ENCODE measurements around the gene TUBB4B. TPM values are rescaled to one million over a fixed set of nuclear protein-coding genes. Genes with fewer than 3 reads are reported as not detected.

TUBB4B gene
- total RNA-seq, 1 donor from 2014 or later = 148 TPM

DNA sequence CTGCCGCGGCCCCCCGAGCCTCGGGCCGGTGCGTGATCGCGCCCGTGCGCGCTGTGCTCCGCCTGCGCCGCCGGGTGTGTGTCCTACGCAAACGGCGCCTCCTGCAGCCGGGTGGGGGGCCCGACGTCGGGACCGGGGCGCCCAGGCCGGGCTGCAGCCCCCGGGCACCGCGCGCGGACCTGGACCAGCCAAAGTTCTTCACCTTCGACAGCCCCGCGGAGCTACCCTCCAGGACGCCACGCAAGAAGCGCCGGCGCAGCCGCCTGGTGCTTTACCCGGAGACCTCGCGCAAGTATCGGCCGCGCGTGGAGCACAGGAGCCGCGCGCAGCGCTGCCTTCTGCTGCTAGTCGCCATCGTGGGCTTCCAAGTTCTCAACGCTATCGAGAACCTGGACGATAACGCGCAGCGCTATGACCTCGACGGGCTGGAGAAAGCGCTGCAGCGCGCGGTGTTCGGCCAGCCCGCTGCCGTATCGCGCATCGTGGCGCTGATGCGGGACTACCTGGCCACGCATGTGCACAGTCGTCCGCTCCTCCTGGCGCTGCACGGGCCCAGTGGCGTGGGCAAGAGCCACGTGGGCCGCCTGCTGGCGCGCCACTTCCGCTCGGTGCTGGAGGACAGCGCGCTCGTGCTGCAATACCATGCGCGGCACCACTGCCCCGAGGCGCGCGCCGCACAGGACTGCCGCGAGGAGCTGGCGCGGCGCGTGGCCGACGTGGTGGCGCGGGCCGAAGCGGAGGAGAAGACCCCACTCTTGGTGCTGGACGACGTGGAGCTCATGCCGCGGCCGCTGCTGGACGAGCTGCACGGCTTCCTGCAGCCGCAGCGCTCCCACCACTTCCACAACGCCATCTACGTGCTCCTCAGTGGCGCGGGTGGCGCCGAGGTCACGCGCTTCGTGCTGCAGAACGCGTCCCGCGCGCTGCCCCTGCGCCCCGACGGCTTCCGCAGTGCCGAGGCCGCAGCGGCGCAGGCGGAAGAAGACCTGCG is 37.9 kb downstream of the TUBB4B start:
- no peak overlapping the region for H3K27ac Mint-ChIP-seq
- no peak overlapping the region for H3K4me3 Mint-ChIP-seq
- no peaks in the 10 kb centered on the region for H3K36me3 Mint-ChIP-seq
- H3K9me3 Mint-ChIP-seq = no peaks in the 10 kb centered on the region
- TF ChIP-seq, protein P1, sequence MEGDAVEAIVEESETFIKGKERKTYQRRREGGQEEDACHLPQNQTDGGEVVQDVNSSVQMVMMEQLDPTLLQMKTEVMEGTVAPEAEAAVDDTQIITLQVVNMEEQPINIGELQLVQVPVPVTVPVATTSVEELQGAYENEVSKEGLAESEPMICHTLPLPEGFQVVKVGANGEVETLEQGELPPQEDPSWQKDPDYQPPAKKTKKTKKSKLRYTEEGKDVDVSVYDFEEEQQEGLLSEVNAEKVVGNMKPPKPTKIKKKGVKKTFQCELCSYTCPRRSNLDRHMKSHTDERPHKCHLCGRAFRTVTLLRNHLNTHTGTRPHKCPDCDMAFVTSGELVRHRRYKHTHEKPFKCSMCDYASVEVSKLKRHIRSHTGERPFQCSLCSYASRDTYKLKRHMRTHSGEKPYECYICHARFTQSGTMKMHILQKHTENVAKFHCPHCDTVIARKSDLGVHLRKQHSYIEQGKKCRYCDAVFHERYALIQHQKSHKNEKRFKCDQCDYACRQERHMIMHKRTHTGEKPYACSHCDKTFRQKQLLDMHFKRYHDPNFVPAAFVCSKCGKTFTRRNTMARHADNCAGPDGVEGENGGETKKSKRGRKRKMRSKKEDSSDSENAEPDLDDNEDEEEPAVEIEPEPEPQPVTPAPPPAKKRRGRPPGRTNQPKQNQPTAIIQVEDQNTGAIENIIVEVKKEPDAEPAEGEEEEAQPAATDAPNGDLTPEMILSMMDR (IDR thresholded peaks at IDR 0.05; ENCODE audit: unreplicated experiment) = no peak
- peaks cover 19% of the 10 kb centered on the region for H3K27me3 Mint-ChIP-seq (ENCODE audit: low read depth)
- peaks cover 27% of the 10 kb centered on the region for H3K4me1 Mint-ChIP-seq
- DNase-seq (ENCODE audit: low spot score in 2 of 2, unreplicated experiment in 2 of 2) = peak in 1 of 2 experiments; percentile 37

DNA sequence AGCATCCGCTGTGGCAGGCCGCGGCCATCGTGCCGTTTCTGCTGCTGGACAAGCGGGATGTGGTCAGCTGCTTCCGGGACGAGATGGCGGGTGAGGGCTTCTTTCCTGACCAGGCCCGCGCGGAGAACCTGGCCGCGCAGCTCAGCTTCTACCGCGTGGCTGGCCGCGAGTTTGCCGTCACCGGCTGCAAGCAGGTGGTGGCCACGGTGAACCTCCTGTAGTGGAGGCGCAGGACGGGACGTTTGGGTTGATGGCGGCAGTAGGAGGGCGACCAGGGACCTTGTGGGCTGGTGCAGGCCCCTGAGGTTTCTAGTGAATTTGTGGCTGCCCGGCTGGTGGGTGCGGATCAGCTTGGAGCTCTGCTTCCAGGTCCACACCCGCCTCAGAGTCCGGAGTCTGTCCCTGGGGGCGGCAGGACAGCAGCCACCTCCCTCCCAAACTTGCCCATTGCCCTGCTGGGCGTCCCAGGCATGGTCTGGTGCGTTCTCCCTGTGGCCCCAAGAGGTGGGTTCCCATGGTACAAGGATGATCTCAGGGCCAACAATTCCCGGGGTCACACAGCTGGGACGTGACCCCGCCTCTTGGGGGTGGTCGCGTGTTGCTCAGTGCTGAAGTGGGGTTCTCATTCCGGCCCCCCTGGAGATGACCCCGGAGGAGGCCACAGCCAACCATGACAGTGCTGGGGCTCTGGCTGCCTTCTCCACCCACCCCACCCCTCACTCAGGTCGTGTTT is 38.8 kb downstream of the TUBB4B start:
- no peaks in the 10 kb centered on the region for H3K9me3 Mint-ChIP-seq
- peaks cover 23% of the 10 kb centered on the region for H3K4me1 Mint-ChIP-seq
- no peak overlapping the region for H3K27ac Mint-ChIP-seq
- H3K4me3 Mint-ChIP-seq = peak overlapping the region; percentile 10
- TF ChIP-seq, protein P1 (IDR thresholded peaks at IDR 0.05; ENCODE audit: unreplicated experiment) = no peak
- H3K27me3 Mint-ChIP-seq (ENCODE audit: low read depth) = peaks cover 19% of the 10 kb centered on the region
- H3K36me3 Mint-ChIP-seq = no peaks in the 10 kb centered on the region
- peak in 1 of 2 experiments; percentile 34 for DNase-seq (ENCODE audit: low spot score in 2 of 2, unreplicated experiment in 2 of 2)

DNA sequence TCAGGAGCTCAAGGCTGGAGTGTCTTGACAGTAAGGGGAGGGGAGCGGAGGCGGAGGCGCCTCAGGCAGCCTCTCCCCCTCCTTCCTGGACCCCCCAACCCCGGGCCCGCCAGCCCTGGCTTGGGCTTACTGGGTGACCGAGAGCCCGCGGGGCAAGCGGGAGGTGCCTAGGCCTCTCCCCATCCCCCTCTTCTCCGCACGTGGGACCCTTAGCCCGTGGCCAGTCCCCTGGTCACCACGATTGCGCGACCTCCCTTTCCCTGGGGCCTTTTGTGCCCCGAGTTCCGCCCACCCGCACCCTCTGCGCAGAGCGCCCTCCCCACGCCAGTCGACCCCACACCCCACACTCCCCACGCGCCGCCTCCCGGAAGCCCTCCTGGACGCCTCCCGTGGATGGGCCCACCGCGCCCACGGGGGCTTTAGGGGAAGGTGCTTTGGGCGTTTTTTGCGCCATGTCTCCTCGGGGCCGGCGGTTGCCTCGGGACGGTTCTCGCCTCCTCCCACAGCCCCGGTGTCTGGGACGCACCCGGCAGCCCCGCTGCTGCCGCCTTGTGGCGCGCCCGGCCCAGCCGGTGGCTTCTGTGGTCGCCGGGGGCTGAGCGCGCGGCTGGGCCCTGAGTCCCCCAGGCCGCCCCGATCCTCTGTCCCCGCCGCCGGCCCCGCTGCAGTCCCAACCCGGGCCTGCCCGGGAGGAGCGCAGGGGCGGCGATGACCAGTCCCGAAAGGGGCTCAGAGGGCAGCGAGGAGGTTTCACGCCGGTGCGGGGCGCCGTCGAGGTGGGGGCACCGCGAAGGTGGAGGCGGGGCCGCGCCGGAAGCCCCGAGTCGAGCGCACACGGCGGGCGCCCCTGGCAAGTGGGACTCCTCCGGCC is 39.6 kb downstream of the TUBB4B start:
- DNase-seq (ENCODE audit: low spot score in 2 of 2, unreplicated experiment in 2 of 2) = peak; percentile 29 to 58
- H3K4me3 Mint-ChIP-seq = peak overlapping the region; percentile 37

DNA sequence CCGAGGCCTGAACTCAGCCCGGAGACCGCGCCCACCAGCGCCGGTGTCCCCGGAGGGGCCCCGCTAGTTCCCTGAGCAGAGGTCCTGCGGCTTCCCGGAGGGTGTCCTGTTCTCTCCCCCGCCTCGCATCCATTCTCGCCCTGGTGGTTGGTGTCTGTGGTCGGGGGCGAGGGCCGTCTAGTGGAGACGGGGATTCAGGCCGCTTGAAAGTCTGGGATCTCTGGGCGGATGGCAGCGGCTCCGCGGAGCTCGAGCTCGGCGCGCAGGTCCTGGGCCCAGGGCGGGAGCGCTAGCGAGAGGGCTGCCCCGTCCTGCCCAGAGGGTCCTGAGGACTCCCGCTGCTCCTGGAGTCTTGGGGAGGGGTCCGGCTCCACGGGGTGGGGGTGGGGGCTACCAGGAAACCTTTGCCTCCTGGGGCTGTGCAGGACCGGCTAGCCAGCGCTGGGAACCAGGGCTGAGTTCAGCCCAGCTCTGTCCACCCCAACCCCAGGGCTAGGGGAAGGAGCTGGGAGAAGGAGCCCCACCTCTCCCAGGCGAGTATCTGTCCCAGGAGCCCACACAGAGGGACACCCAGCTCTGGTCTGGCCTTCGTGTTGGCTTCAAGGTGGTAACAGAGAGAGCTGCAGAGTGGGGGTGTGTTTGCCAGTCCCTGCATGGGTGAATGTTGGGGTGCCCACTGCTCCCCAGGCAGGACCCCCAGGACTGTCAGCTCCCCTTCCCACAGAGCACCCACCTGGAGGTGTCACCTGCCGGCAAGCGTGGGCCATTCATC is 40.4 kb downstream of the TUBB4B start:
- H3K4me3 Mint-ChIP-seq = peak overlapping the region; percentile 55

More for the DNA sequence above, 39.6 kb downstream of the TUBB4B start:
- Mint-ChIP-seq H3K36me3 (no peaks in the 10 kb centered on the region), H3K4me1 (peaks cover 17% of the 10 kb centered on the region), H3K27me3 (ENCODE audit: low read depth) (peaks cover 19% of the 10 kb centered on the region), H3K27ac (no peak overlapping the region), H3K9me3 (no peaks in the 10 kb centered on the region)
- TF ChIP-seq, protein P1 (IDR thresholded peaks at IDR 0.05; ENCODE audit: unreplicated experiment) = peak; percentile 51

More for the DNA sequence above, 40.4 kb downstream of the TUBB4B start:
- Mint-ChIP-seq H3K27me3 (ENCODE audit: low read depth) (peaks cover 19% of the 10 kb centered on the region), H3K27ac (no peak overlapping the region), H3K4me1 (peaks cover 13% of the 10 kb centered on the region), H3K36me3 (no peaks in the 10 kb centered on the region), H3K9me3 (no peaks in the 10 kb centered on the region)
- peak in 1 of 2 experiments; percentile 36 for DNase-seq (ENCODE audit: low spot score in 2 of 2, unreplicated experiment in 2 of 2)
- TF ChIP-seq, protein P1 (IDR thresholded peaks at IDR 0.05; ENCODE audit: unreplicated experiment) = no peak
